Body of pancreas (tissue), 4 donors: ENCODE results near the gene ZNF783.

ENCODE experiments used
- POLR2A ChIP-seq, 3 donors: fragments of 450-650 bp; IDR thresholded peaks; one replicate each; pipeline ENCODE4 v1.6.1; 2016; ENCODE audit warnings: antibody characterized with exemption in 3 of 3, mild to moderate bottlenecking in 2 of 3
- TF ChIP-seq, protein P1 (sequence below), 7 experiments: fragments of 450-650 bp in 4 of 7; fragments of 200-600 bp in 3 of 7; sonication (generic) in 3 of 7; IDR thresholded peaks; one replicate each; pipeline ENCODE4 v1.5.1; 2016 to 2019; ENCODE audit warnings: antibody characterized with exemption in 7 of 7

DNA sequence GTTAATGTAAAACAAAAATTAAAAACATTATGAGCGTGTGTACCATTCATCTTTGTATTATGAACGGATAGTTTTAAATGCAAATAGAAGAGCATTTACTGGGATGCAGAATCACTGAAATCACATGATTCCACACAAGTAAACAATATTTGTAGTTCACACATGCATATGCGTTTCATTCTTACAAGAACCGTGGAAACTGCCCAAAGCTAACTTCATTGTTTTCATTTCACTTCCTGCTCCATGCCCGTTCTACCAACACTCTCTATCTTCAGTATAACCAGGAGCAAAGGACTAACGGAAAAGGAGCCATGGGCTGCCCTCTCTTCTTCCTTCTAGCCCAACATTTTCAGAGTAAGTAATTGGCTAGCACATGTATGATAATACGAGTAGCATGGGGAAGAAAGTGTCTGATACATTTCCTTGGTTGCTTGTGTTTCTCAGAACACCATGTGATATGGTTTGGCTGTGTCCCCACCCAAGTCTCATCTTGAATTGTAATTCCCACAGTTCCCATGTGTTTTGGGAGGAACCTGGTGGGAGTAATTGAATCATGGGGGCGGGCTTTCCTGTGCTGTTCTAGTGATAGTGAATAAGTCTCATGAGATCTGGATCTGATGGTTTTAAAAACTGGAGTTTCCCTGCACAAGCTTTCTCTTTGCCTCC, 38.8 kb downstream of the ZNF783 start:
- TF ChIP-seq, protein P1, sequence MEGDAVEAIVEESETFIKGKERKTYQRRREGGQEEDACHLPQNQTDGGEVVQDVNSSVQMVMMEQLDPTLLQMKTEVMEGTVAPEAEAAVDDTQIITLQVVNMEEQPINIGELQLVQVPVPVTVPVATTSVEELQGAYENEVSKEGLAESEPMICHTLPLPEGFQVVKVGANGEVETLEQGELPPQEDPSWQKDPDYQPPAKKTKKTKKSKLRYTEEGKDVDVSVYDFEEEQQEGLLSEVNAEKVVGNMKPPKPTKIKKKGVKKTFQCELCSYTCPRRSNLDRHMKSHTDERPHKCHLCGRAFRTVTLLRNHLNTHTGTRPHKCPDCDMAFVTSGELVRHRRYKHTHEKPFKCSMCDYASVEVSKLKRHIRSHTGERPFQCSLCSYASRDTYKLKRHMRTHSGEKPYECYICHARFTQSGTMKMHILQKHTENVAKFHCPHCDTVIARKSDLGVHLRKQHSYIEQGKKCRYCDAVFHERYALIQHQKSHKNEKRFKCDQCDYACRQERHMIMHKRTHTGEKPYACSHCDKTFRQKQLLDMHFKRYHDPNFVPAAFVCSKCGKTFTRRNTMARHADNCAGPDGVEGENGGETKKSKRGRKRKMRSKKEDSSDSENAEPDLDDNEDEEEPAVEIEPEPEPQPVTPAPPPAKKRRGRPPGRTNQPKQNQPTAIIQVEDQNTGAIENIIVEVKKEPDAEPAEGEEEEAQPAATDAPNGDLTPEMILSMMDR (IDR thresholded peaks at IDR 0.05): no peak
- no peak for TF ChIP-seq POLR2A (IDR thresholded peaks at IDR 0.05)
